ENCODE measurements around the gene HSPA9. TPM values are rescaled to one million over a fixed set of nuclear protein-coding genes. Genes with fewer than 3 reads are reported as not detected.

The HSPA9 gene
- total RNA-seq, 4 donors from 2014 or later, result 128 to 254 (median 154) TPM

DNA sequence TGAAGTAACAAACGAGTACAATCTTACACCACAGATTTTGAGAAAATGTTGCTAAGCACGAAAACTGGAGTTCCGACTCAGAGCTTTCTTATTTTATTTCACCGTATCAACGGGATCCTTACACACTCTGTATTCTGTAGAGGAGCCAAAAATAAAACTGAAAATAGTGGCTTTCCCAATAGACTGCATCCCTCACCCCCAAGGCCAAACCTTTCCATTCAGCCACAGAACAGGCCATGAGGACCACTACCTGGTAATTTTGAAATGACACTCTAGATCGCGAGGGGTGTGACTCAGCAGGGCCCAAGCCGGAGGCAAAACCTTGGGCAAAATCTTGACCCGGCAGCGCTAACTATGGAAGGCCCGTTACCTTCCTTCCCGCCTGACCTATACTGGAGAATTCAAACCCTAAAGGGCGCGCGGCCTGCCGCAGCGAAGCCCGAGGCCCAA is 432 bp downstream of the HSPA9 start:
- Histone ChIP-seq H3K36me3 (no peaks in the 10 kb centered on the region), H3K9me3 (no peaks in the 10 kb centered on the region), H3K4me1 (peaks cover 0 to 10% of the 10 kb centered on the region in 2 donors), H3K27ac (peak overlapping the region; percentile 93 to 98), H3K27me3 (no peaks in the 10 kb centered on the region), H3K4me3 (peak overlapping the region; percentile 79 to 96)
- intact Hi-C loops (cut with DNase I; ENCODE audit: low total_unique reads), result loop anchor here (5.0 kb wide), 1 partner anchor 178 kb away; the partner anchor contains the start of gene CTNNA1
- DNase-seq, result peak in 1 of 2 donors; percentile 27
- TF ChIP-seq POLR2A (IDR thresholded peaks at IDR 0.05), result no peak
- TF ChIP-seq, protein P1, sequence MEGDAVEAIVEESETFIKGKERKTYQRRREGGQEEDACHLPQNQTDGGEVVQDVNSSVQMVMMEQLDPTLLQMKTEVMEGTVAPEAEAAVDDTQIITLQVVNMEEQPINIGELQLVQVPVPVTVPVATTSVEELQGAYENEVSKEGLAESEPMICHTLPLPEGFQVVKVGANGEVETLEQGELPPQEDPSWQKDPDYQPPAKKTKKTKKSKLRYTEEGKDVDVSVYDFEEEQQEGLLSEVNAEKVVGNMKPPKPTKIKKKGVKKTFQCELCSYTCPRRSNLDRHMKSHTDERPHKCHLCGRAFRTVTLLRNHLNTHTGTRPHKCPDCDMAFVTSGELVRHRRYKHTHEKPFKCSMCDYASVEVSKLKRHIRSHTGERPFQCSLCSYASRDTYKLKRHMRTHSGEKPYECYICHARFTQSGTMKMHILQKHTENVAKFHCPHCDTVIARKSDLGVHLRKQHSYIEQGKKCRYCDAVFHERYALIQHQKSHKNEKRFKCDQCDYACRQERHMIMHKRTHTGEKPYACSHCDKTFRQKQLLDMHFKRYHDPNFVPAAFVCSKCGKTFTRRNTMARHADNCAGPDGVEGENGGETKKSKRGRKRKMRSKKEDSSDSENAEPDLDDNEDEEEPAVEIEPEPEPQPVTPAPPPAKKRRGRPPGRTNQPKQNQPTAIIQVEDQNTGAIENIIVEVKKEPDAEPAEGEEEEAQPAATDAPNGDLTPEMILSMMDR (IDR thresholded peaks at IDR 0.05), result no peak

DNA sequence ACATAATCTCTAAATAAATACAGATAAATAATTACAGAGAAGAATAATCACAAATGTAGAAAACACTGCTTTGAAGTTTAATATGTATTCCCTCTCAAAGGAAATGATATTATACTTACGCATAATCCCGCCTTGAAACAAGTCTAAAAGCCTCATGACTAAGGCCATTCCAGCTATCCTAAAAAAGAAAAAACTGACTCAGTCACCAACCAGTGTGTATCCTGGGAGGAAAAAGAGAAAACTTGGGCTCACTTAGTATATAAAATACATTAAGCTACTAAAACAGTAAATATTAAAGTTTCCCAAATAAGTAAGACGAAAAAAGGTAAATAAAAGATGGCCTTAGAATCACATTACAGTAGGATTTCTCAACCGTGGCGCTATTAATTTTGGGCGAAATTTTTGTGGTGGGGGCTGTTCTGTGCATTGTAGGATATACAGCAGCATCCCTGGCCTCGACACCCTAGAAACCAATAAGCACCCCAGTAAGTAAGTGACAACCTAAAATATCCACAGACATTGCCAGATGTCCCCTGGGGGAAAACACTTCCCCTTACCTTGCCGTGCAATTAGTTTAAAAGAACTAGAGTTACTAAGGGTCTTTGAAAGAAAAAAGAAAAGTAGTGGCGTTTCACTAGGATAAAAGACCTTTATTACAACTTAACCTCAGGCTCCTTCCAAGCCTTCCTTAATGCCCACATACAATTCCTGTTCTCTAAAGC is 1.1 kb downstream of the HSPA9 start:
- peak overlapping the region; percentile 93 to 98 for H3K27ac ChIP-seq
- H3K9me3 ChIP-seq, result no peaks in the 10 kb centered on the region
- no peak for DNase-seq
- peaks cover 0 to 10% of the 10 kb centered on the region in 2 donors for H3K4me1 ChIP-seq
- intact Hi-C loops (cut with DNase I; ENCODE audit: low total_unique reads), result no loop called here
- H3K36me3 ChIP-seq, result no peaks in the 10 kb centered on the region
- no peaks in the 10 kb centered on the region for H3K27me3 ChIP-seq
- no peak for TF ChIP-seq POLR2A (IDR thresholded peaks at IDR 0.05)
- TF ChIP-seq, protein P1 (IDR thresholded peaks at IDR 0.05), result no peak
- H3K4me3 ChIP-seq, result peak overlapping the region; percentile 79 to 96

DNA sequence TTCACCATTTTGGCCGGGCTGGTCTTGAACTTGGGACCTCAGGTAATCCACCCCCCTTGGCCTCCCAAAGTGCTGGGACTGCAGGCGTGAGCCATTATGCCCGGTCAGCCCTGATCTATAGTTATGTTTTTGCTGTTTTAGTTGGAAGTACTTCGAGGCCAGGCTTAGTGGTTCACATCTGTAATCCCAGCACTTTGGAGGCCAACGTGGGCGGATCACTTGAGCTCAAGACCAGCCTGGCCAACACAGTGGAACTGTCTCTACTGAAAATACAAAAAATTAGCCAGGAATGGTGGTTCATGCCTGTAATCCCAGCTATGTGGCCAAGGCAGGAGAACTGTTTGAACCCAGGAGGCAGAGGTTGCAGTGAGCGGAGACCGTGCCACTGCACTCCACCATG is 2.0 kb downstream of the HSPA9 start:
- no peaks in the 10 kb centered on the region for H3K36me3 ChIP-seq
- no peaks in the 10 kb centered on the region for H3K27me3 ChIP-seq
- intact Hi-C loops (cut with DNase I; ENCODE audit: low total_unique reads), result no loop called here
- no peak for DNase-seq
- no peak overlapping the region for H3K27ac ChIP-seq
- H3K4me1 ChIP-seq, result peaks cover 0 to 10% of the 10 kb centered on the region in 2 donors
- H3K4me3 ChIP-seq, result no peak overlapping the region
- TF ChIP-seq POLR2A (IDR thresholded peaks at IDR 0.05), result no peak
- TF ChIP-seq, protein P1 (IDR thresholded peaks at IDR 0.05), result no peak
- no peaks in the 10 kb centered on the region for H3K9me3 ChIP-seq

DNA sequence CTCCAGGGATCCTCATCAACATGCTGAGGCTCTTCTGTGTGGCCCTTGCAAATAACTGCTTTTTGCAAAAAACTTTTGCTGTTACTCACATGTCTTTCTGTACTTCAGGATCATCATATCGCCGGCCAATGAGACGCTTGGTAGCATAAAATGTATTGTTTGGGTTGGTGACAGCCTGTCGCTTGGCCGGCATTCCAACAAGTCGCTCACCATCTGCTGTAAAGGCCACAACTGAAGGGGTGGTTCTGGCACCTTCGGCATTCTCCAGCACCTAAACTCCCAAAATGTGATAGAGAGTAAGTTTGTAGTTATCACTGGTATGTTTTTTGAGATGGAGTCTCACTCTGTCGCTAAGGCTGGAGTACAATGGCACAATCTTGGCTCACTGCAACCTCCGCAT is 4.3 kb downstream of the HSPA9 start:
- Histone ChIP-seq H3K9me3 (no peaks in the 10 kb centered on the region), H3K36me3 (no peaks in the 10 kb centered on the region), H3K4me3 (no peak overlapping the region), H3K4me1 (peaks cover 0 to 10% of the 10 kb centered on the region in 2 donors), H3K27me3 (no peaks in the 10 kb centered on the region), H3K27ac (no peak overlapping the region)
- DNase-seq, result no peak
- intact Hi-C loops (cut with DNase I; ENCODE audit: low total_unique reads), result no loop called here
- TF ChIP-seq POLR2A (IDR thresholded peaks at IDR 0.05), result no peak
- TF ChIP-seq, protein P1 (IDR thresholded peaks at IDR 0.05), result no peak

DNA sequence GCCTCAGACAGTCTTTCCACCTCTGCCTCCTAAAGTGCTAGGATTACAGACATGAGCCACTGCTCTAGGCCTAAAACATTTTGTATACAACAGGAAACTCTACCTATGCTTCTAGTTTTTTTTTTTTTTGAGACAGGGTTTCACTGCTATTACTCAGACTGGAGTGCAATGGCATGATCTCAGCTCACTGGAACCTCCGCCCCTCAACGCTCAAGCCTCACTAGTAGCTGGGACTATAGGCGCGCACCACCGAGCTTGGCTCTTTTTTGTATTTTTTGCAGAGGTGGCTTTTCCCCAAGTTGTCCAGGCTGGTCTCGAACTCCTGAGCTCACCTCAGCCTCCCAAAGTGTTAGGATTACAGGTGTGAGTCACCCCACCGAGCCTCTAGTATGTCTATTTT is 5.4 kb downstream of the HSPA9 start:
- Histone ChIP-seq H3K36me3 (no peaks in the 10 kb centered on the region), H3K27me3 (no peaks in the 10 kb centered on the region), H3K4me3 (no peak overlapping the region), H3K4me1 (peaks cover 0 to 10% of the 10 kb centered on the region in 2 donors), H3K9me3 (no peaks in the 10 kb centered on the region), H3K27ac (no peak overlapping the region)
- intact Hi-C loops (cut with DNase I; ENCODE audit: low total_unique reads), result no loop called here
- no peak for DNase-seq
- TF ChIP-seq, protein P1 (IDR thresholded peaks at IDR 0.05), result no peak
- TF ChIP-seq POLR2A (IDR thresholded peaks at IDR 0.05), result no peak

Data from uterus (tissue), 4 donors.